Muscle layer of colon (tissue), 2 donors: ENCODE results near the gene C6orf163.

Experiments
- H3K27ac ChIP-seq: one replicate; pipeline ENCODE4 v1.7.0; 2013; ENCODE audit warnings: low read depth, mild to moderate bottlenecking, low read length, moderate library complexity
- H3K27me3 ChIP-seq, 2 donors: one replicate each; pipeline ENCODE4 v1.7.0; 2013; ENCODE audit warnings: low read length in 2 of 2, mild to moderate bottlenecking in 2 of 2; ENCODE audit not compliant: insufficient read depth in 2 of 2, control insufficient read depth in 1 of 2
- H3K36me3 ChIP-seq: one replicate; pipeline ENCODE4 v1.7.0; 2013; ENCODE audit warnings: mild to moderate bottlenecking, low read length; ENCODE audit not compliant: insufficient read depth
- H3K4me1 ChIP-seq: one replicate; pipeline ENCODE4 v1.7.0; 2013; ENCODE audit warnings: mild to moderate bottlenecking, low read length; ENCODE audit not compliant: insufficient read depth
- H3K4me3 ChIP-seq, 2 donors: one replicate each; pipeline ENCODE4 v1.7.0; 2013; ENCODE audit warnings: low read length in 2 of 2, low read depth in 1 of 2, mild to moderate bottlenecking in 1 of 2, moderate library complexity in 1 of 2
- H3K9ac ChIP-seq: one replicate; pipeline ENCODE4 v1.7.0; 2013; ENCODE audit warnings: low read length
- H3K9me3 ChIP-seq: one replicate; pipeline ENCODE4 v1.7.0; 2013; ENCODE audit warnings: mild to moderate bottlenecking, low read length
- donor health status: abdominal sarcoma.
- donor health status: Adenocarcinoma of cecum.

Gene C6orf163

GRCh38 chr6:87357479-87358196, 13.0 kb downstream of the C6orf163 start:
- H3K4me3 ChIP-seq, result no peak overlapping the region
- H3K4me1 ChIP-seq, result no peaks in the 10 kb centered on the region
- H3K9ac ChIP-seq, result no peak overlapping the region
- no peak overlapping the region for H3K27ac ChIP-seq
- H3K27me3 ChIP-seq, result no peaks in the 10 kb centered on the region
- no peaks in the 10 kb centered on the region for H3K9me3 ChIP-seq
- H3K36me3 ChIP-seq, result no peaks in the 10 kb centered on the region

DNA sequence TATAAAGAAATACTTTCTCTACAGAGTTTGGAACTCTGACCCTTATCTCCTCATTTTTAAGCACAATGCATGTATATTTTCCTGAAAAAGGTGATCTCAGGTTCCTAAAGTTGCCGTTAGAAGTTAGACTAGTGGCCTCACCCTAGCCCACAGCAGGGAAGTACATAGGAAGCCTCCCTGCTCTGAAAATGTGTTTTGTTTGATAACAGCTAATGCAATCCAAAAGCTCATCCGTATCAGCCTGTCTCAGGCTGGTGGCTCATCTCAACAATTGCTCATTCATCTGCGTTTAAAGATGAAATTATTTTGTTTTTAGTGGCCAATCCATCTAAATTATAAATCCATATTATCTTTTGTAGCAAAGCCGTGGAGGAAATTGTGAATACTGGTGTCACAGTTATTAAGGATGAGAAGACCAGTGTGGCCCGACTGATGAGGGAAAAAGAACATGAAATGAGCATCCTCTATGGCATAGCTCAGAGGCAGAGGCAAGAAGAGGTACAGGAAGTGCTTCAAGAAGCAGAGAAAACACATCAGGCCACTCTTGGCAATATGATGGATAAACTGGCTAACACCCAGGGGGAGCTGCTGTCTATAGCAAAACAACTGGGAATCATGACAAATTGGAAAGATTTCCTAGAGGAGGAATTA, 20.1 kb downstream of the C6orf163 start:
- Histone ChIP-seq H3K36me3 (no peaks in the 10 kb centered on the region), H3K27ac (no peak overlapping the region), H3K27me3 (no peaks in the 10 kb centered on the region), H3K9me3 (no peaks in the 10 kb centered on the region), H3K9ac (no peak overlapping the region), H3K4me3 (no peak overlapping the region), H3K4me1 (no peaks in the 10 kb centered on the region)

- no peak overlapping the region for H3K27ac ChIP-seq
Observed at GRCh38 chr6:87366072-87366827, 21.6 kb downstream of the C6orf163 start.

DNA sequence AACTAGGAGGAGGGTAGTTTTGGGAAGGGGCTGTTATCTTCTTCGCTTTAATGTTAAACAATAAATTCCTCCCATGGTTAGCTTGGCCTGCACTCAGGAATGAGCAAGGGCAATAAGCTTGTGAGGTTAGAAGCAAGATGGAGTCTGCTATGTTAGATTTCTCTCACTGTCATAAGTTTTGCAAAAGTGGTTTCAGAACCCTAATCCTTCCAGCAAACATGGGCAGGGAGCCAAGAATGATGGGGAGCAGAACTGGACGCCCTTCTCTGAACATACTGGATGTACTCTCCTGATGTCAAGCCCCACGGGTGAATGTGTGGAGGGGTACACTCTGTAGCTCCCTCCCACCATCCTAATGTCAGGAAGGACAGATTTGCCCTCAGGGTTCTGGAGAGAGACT, 22.3 kb downstream of the C6orf163 start:
- Histone ChIP-seq H3K36me3 (no peaks in the 10 kb centered on the region), H3K4me3 (no peak overlapping the region), H3K27me3 (no peaks in the 10 kb centered on the region), H3K4me1 (no peaks in the 10 kb centered on the region), H3K9me3 (no peaks in the 10 kb centered on the region), H3K9ac (no peak overlapping the region), H3K27ac (no peak overlapping the region)

More at GRCh38 chr6:87366072-87366827, 21.6 kb downstream of the C6orf163 start:
- no peaks in the 10 kb centered on the region for H3K36me3 ChIP-seq
- no peak overlapping the region for H3K4me3 ChIP-seq
- no peak overlapping the region for H3K9ac ChIP-seq
- no peaks in the 10 kb centered on the region for H3K27me3 ChIP-seq
- no peaks in the 10 kb centered on the region for H3K4me1 ChIP-seq
- no peaks in the 10 kb centered on the region for H3K9me3 ChIP-seq

DNA sequence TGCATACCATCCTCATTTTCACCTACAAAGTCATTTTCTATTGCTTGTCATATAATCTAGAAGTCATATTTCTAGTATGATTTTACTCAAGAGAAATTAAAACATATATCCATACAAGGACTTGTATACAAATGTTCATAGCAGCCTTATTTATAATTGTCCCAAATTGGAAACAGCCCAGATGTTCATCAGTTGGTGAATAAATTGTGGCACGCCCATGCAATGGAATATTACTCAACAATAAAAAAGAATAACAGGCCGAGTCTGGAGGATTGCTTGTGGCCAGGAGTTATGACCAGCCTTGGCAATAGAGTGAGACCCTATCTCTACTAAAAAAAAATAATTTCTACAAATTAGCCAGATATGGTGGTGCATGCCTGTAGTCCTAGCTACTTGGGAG, 28.8 kb downstream of the C6orf163 start:
- Histone ChIP-seq H3K9ac (no peak overlapping the region), H3K4me3 (no peak overlapping the region), H3K9me3 (peaks cover 3% of the 10 kb centered on the region), H3K27me3 (no peaks in the 10 kb centered on the region), H3K27ac (no peak overlapping the region), H3K4me1 (no peaks in the 10 kb centered on the region), H3K36me3 (no peaks in the 10 kb centered on the region)

GRCh38 chr6:87375315-87375714, 30.7 kb downstream of the C6orf163 start:
- H3K36me3 ChIP-seq, result no peaks in the 10 kb centered on the region
- no peaks in the 10 kb centered on the region for H3K4me1 ChIP-seq
- H3K4me3 ChIP-seq, result no peak overlapping the region
- H3K9me3 ChIP-seq, result peaks cover 3% of the 10 kb centered on the region
- no peak overlapping the region for H3K27ac ChIP-seq
- H3K9ac ChIP-seq, result no peak overlapping the region
- no peaks in the 10 kb centered on the region for H3K27me3 ChIP-seq

- no peak overlapping the region for H3K9ac ChIP-seq
Observed at GRCh38 chr6:87376643-87377042, 32.0 kb downstream of the C6orf163 start.

GRCh38 chr6:87378947-87379346, 34.3 kb downstream of the C6orf163 start:
- no peaks in the 10 kb centered on the region for H3K4me1 ChIP-seq
- no peaks in the 10 kb centered on the region for H3K27me3 ChIP-seq
- H3K4me3 ChIP-seq, result no peak overlapping the region
- no peaks in the 10 kb centered on the region for H3K9me3 ChIP-seq
- H3K36me3 ChIP-seq, result no peaks in the 10 kb centered on the region
- no peak overlapping the region for H3K9ac ChIP-seq
- no peak overlapping the region for H3K27ac ChIP-seq

More at GRCh38 chr6:87376643-87377042, 32.0 kb downstream of the C6orf163 start:
- Histone ChIP-seq H3K27ac (no peak overlapping the region), H3K4me3 (no peak overlapping the region), H3K36me3 (no peaks in the 10 kb centered on the region), H3K4me1 (no peaks in the 10 kb centered on the region), H3K27me3 (no peaks in the 10 kb centered on the region), H3K9me3 (peaks cover 3% of the 10 kb centered on the region)

DNA sequence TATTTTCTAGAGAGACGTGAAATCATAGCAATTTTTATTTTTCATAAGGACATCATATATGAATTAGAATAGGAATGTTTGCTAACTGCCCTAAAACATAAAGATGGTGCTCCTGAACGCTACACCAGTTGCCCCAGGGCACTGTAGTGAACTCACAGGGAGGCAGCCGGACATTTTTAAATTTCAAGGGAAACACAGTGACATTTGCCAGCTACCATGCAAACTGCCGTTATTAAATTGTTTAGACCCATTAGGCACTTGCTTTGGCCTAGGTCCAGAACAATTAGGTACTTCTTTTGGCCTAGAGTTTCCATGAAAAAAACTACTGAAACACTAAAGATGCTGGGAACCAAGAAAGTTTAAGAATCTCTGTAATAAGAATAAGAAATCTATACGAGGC, 38.2 kb downstream of the C6orf163 start:
- Histone ChIP-seq H3K27ac (no peak overlapping the region), H3K9ac (no peak overlapping the region), H3K4me1 (no peaks in the 10 kb centered on the region), H3K27me3 (no peaks in the 10 kb centered on the region), H3K9me3 (no peaks in the 10 kb centered on the region), H3K36me3 (no peaks in the 10 kb centered on the region), H3K4me3 (no peak overlapping the region)

DNA sequence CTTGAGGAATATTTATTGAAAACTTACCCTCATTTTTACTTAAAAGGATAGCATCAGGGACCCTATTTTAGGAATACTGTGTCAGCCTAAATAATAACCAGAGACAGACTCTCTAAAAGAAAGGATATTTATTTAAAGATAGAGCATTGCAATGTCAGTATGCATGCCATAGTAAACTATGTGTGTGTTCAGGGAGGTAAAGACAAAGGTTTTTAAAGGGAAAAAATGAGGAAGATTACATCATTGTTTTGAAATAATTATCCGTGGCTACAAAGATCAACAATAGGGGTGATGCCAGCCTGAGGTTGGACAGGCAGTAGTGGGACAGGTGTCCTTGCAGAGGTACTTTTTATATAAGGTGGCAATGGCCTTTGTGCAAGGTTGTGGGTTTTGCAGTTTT, 39.4 kb downstream of the C6orf163 start:
- H3K36me3 ChIP-seq, result no peaks in the 10 kb centered on the region
- H3K27ac ChIP-seq, result no peak overlapping the region
- no peaks in the 10 kb centered on the region for H3K9me3 ChIP-seq
- H3K9ac ChIP-seq, result no peak overlapping the region
- H3K4me1 ChIP-seq, result no peaks in the 10 kb centered on the region
- H3K27me3 ChIP-seq, result no peaks in the 10 kb centered on the region
- no peak overlapping the region for H3K4me3 ChIP-seq

- no peaks in the 10 kb centered on the region for H3K4me1 ChIP-seq
- H3K27me3 ChIP-seq, result no peaks in the 10 kb centered on the region
- H3K9ac ChIP-seq, result no peak overlapping the region
- H3K9me3 ChIP-seq, result no peaks in the 10 kb centered on the region
- H3K36me3 ChIP-seq, result no peaks in the 10 kb centered on the region
- no peak overlapping the region for H3K27ac ChIP-seq
- H3K4me3 ChIP-seq, result no peak overlapping the region
Observed at GRCh38 chr6:87384449-87384848, 39.8 kb downstream of the C6orf163 start.
